Right ventricle myocardium superior (tissue), 1 donor: ENCODE measurements around the gene NRXN3. TPM values are rescaled to one million over a fixed set of nuclear protein-coding genes. Genes with fewer than 3 reads are reported as not detected.

ENCODE experiments used
- ATAC-seq: fragments of 200-7000 bp; cut with Tn5 transposase; one replicate; pipeline ENCODE4 v1.9.1; 2020; ENCODE audit warnings: mild to moderate bottlenecking; ENCODE audit not compliant: poor library complexity
- DNase-seq: peaks from one replicate; pipeline ENCODE4 v3.0.0-alpha.2; 2020
- intact Hi-C: fragments of 100-400 bp; cut with DNase I; formaldehyde crosslinking; loops from one replicate; pipeline ENCODE4 v1.11.2; 2022
- total RNA-seq: library from RNA; stranded (reverse); fragmentation: NEBNext Ultra II Directional; extraction: Animal tissue kit (Norgen Biotek cat#: 25700); gene quantifications from one replicate; pipeline ENCODE4 v1.2.1, GENCODE V29; 2021
- donor health status: DM: no; HTN: yes; CAD: no; lungs with severe emphysema.

The NRXN3 gene
- total RNA-seq, 1 donor from 2014 or later = 1.3 TPM

DNA sequence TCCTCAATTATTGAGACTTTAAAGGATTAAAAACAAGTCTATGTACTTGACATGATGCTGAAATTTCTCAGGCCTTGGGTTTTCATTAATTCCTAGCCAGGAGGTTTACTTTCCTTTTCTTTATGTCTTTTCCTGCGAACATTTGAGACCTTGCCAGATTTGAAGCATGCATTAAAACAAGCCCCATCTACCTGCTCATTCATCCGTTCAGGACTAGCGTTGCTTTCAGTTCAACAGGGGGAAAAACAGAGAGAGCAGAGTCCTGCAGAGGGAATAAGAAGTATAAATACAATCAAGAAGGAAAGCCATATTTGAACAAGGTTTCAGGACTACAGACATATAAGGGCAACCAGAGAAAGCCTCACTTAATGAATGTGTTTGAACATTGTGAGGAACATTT, 1498.8 kb downstream of the NRXN3 start:
- intact Hi-C loops = no loop called here
- DNase-seq (no peak), ATAC-seq (no peak)

DNA sequence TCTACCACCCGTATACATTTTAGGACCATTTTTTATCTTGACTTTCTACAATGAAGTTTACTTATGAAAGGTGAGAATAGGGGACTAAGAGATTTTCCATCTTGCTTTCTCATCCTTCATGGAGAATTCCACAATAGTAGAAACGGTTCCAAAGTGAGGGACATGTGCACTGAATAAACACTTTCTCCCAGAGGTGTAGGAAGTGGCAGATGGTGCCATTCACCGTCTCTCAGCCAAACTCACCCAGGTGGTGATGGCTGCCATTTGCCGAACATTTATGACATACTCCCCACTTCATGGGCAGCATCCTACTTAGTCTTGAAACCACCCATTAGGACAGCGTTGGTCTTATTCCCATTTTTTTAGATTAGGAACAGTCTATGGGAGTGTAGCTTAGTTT, 1500.6 kb downstream of the NRXN3 start:
- ATAC-seq = no peak
- no peak for DNase-seq
- intact Hi-C loops = no loop called here

DNA sequence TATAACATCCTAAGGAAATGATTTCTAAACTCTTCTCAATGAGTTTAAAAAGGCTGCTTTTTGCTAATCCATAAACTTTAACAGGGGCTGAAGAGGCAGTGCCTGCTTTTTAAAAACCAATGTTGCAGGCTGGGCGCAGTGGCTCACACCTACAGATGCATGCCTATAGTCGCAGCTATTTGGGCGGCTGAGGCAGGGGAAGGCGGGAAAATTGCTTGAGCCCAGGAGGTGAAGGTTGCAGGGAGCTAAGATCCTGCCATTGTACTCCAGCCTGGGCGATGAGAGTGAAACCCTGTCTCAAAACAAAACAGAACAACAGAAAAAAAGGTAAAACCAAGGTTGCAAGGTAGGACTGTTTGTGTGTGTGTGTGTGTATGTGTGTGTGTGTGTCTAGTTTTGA, 1509.9 kb downstream of the NRXN3 start:
- no peak for ATAC-seq
- no peak for DNase-seq
- intact Hi-C loops = no loop called here

DNA sequence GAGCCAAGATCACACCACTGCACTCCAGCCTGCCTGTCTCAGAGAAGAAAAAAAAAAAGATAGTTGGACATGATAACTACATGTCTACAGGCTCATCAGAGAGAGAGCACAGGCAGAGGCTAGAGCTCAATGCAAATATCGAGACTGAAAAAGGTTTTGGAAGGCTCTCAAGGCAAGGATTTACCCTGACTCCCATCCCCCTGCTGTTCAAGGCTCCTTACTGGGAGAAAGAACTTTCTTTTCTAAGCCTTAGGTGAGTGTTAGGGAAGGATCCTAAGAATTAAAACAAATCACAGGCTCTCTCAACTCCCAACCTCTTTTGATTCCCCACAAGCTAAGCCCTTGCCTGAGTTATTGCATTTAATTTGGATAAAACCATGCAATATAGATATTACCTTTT, 1516.0 kb downstream of the NRXN3 start:
- intact Hi-C loops = no loop called here
- no peak for DNase-seq
- ATAC-seq = no peak

DNA sequence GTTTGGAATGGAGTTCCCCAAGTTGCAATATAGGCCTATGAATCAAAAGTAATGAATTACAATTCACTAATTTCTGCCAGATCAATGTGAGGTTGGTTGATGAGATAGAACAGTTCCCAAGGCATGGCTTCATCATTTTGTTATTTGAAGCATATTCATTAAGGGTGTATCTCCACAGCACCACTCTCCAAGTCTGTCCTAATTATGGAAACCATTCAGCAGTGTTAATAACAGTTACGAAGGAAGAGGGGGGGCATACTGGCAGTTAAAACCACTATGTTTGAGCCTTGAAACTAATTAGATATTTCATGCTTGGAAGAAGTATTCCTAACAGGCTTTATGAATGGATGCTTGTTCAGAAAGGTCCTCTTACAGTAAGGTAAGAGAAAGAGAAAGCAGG, 1520.8 kb downstream of the NRXN3 start:
- DNase-seq = no peak
- intact Hi-C loops = no loop called here
- no peak for ATAC-seq

DNA sequence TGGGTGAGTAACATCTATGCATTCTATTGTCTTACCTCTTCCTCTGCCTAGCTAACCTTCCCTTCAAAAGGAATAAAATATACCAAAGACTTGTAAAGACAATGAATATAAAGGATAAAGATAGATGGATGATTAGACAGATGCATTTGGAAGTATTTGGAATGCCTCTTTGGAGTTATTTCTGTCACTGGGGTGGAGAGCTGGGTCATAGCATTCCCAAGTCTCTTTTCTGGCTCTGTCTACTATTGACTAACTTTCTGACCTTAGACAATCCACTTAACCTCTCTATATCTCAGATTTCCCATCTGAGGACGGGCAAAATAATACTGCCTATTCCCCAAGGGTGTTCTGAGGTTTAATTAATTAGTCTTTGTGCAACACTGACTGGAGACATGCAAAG, 1523.8 kb downstream of the NRXN3 start:
- no peak for ATAC-seq

DNA sequence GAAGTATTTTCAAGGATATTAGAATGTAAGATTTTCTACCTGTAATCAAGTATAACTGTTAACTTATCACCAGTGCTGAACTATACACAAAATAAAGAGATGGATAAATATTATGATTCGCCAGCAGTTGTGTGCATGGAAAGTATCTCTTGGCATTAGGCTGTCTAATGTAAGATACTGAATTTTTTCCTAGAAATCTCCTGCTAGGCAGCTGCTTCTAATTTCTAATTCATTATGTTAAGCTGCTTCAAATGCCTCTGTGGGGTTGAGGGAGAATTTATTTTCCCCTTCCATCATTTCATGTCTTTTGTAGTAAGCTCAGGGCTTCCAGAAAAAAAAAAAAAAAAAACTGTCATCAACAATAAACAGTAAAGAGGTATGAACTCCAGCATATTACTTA, 1525.1 kb downstream of the NRXN3 start:
- DNase-seq (no peak), ATAC-seq (no peak)
- intact Hi-C loops = no loop called here

More for the DNA sequence above, 1523.8 kb downstream of the NRXN3 start:
- no peak for DNase-seq
- intact Hi-C loops = no loop called here

DNA sequence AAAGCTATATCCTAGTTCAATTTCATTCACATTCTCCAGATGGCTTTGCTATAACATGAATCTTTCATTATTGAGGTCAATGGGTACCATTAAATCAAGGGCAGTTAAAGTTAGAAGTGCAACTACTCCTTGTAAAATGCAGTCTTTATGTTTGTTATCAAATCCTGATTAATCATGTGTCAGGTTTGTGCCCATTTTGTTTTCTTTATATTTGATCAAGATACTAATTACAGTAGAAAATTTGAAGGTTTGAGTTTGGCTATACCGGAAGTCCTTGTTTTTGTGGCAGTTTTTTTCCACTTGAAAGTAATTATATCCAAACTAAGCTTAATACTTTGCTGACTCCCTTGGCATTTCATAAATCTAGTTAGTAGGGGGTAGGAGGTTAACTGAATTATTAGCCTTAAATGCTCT, 1528.1 kb downstream of the NRXN3 start:
- DNase-seq (no peak), ATAC-seq (no peak)
- intact Hi-C loops = no loop called here

DNA sequence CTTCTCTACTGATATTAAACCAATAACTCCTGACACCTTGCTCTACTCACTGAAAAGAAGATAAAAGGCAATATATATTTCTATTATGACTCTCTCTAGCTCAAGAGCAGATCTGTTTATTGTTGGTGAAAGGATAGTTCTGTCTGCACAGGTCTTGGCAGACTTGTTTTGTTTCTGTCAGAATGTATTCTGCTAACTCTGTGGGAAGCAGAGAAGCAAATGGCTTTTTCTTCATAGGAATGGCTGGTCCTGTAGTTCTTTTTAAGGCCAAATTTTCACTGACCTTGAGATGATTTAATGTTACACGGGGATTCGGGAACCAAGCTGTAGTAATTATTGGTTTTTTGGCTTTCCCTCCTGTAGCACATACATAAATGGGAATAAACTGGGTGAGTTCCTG, 1529.0 kb downstream of the NRXN3 start:
- intact Hi-C loops = no loop called here
- no peak for ATAC-seq
- DNase-seq = no peak

DNA sequence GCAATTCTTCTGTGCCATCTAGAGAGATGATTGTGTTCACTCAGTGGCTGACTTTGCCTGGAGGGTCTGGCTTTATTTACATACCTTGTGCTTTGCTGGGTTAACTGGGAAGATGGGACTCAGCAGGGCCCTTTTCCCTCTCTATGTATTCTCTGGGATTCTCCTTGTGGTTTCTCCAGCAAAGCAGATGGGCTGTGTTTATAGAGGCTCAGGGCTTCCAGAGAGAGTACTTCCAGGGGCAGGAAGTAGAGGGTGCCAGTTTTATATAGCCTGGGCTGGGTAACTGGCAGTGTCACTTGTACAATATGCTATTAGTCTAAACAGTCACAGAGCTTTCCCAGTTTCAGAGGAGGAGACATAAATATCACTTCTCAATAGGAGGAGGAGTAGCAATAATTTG, 1531.2 kb downstream of the NRXN3 start:
- intact Hi-C loops = no loop called here
- no peak for ATAC-seq

DNA sequence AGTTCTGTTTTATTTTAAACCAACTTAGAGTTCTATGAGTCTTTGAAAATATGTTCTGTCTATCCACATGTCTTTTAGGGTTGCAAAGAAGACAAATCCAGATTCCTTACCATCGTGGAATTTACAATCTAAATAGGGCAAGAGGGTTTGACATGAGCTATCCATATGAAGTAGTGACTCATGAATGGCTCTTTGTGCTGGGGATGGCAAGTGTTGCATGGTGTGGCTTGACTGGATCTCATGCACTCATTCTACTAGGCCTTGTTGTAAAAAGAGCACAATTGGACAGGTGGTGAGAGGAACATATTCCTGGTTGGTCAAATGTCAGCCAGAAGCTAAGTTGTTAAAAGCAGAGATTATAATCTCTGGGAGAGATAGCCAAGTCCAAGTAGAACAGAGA, 1532.0 kb downstream of the NRXN3 start:
- DNase-seq (no peak), ATAC-seq (no peak)
- intact Hi-C loops = no loop called here

More for the DNA sequence above, 1531.2 kb downstream of the NRXN3 start:
- no peak for DNase-seq

DNA sequence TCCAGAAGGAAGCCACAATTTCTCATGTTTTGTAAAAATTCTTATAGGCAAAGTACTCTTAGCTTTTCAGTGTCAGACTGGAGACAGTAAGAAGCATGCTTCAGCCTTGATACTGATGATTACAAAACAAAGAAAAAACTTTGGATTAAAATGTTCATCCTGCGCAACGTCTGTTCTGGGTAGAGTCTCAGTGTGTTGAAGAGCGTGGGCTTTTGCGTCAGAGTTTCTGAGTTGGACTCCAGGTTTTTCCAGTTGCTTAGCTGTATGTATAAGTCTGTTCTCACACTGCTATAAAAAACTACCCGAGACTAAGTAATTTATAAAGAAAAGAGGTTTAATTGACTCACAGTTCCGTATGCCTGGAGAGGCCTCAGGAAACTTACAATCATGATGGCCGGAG, 1533.0 kb downstream of the NRXN3 start:
- no peak for ATAC-seq
- intact Hi-C loops = no loop called here

DNA sequence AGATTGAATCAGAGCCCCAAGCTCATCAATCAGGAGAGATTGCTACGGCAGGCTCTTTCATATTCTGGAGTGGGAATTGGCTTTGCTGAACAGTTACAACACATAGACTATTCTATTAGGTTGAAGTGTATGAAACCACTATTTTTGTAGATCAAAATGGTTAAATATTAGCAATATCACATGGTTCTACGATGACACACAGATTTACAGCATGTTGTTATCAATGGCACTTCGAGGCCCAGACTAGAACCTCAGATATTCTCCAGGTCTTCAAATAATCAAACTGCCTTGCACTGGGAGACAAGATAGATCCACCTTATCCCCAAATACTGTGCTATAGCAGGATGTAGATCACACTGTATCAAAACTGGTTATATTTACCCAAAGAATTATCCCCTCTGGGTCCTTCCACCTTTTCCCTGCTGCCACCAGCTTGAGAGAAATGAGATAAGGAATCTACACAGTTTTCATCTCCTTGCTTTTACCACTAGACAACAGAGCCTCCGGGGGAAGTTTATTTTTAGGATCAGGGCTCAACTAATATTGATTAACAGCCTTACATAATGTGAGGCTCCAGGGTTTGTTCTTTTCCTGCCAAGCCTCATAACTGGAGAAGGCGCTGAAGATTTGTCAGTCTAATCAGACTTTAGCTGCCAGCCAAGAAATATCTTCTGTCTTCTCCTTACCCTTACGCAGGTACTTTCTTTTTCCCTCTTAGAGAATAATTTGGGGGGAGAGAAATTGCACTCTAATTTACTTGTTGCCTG, 1534.1 kb downstream of the NRXN3 start:
- ATAC-seq (no peak), DNase-seq (no peak)
- intact Hi-C loops = no loop called here

More for the DNA sequence above, 1533.0 kb downstream of the NRXN3 start:
- DNase-seq = no peak

DNA sequence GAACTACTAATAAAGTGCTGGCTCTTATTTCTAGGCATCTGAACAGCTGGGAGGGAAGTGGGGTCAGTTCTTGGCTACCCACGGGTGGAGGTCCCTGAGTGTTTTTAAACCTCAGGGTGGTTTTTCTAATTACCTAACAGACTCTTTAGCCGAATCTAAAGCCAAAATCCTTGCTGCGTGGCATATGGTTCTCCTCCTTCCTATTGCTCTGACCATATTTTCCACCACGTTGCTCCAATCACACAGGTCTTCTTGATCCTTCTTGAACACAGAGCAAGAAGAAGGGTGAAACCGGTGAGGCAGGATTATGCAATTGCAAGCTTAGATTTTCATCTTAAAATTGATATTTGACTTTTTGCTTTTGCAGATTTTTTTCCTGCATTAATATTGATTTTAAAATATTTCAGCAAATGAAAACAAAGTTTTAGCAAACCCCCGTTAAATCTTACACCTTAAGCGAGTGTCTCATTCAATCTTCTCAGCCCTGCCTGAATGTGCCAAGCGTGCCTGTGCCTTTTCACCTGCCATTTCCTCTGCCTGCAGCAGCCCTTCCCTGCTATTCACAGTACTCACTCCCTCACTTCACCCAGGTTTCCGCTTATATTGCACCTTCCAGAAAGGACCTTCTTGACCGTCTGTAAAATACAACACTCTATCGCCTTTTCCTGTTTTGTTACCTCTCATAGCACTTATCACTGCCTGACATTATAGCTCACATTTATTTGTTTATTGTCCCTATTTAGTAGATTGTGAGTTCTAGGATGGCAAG, 1535.1 kb downstream of the NRXN3 start:
- DNase-seq (no peak), ATAC-seq (no peak)
- intact Hi-C loops = no loop called here

DNA sequence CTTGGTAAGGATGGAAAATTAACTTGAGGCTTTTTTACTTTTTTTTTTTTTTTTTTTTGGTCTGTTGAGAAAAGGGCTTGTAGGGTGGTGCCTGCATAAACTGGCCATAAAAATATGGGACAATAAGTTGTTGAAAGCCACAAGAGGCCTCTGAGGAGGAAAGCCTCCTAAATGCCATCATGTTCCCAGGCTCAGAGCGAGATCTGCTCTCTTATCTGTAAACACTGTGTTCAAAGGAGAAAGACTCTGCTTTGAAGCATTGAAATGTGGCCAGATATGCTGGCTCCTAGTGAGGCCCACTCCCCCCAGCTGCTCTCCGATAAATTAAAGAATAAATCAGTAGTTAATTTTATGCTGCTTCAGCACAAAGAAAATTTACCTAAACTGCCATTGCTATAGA, 1536.2 kb downstream of the NRXN3 start:
- DNase-seq = no peak
- ATAC-seq = no peak
- intact Hi-C loops = no loop called here

DNA sequence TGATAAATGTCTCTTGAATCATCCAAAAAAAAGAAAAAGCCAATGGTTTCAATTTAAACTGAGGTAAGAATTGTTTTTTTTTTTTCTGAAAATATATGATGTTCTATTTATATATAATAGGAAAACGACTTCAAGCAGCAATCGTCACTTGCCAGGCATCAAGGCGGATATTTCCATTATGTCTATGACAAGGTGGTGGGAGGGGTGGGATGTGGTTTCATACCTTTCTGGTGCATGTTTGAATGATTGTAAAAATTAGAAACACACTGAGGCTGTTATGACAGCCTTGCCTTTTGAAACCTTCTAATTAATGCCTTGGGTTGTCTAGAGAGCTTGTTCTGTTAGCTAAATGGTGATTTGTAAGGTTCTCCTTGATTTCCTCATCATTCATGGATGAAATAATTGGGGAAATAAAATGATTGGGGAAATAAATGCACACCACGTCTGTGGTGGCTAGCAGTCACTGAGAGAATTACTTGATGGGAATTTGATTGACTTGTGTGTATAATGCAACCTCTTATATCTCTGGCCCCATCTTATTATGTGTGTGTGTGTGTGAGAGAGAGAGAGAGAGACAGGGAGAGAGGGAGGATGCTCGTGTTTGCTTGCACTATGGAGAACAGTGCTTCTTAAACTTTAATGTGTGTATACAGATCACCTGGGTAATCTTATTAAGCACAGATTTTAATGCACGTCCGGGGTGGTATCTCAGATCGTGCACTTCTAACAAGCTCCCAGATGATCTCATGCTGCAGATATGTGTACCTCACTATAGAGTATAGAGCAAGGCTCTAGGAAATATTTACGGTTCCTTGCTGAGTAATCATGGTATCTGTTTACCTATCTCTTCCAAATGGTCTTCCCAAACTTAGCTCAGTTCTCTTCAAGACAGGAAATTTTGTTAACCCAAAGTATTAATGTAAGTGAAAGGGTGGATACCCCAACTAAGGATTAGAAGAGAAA, 1538.5 kb downstream of the NRXN3 start:
- intact Hi-C loops = no loop called here
- ATAC-seq (no peak), DNase-seq (no peak)

DNA sequence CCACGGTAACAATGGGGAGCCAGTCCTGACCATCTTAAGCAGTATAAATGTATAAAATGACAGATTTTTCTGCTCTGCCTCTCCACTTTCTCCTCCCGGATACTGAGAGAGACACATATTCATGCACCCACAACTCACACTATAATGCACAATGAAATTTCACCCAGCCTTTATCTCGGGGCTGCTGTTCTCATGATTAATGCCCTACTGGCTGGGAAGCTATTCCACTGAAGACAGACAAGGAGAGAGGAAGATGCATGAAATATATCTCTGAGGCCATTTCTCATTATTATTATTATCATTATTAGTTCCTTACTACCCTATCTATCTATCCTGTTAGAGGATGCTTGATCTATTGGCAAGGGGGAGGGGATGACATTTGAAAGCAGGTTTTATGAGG, 1539.4 kb downstream of the NRXN3 start:
- intact Hi-C loops = no loop called here
- ATAC-seq = no peak
- DNase-seq = no peak

DNA sequence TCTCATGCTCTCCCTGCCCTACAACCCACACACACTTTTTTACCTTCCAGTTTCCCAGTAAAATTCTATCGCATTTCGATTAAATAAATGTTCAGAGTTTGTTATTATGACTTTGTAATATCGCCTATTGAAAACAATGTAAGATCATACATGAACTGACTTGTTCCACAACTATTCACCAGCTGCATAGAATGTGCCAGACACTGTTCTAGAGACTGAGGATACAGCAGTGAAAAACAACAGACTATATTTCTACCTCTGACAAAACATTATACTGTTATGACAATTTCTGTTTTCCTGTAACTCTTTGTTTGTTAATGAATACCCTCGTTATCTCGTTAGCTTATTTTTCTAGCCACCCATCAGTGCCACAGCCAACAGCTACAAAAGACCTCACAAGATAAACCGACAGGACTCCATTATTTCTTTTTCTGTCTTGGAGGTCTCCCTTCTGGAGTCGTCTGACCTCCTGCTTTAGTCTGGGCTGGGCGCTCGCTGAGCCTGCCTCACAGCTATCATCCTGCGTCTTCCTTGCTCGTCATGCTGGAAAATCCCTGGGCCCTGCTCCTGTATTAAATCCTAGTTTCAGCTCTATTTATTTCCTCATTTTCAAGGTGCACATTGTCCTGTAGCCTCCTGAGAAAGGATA, 1542.3 kb downstream of the NRXN3 start:
- intact Hi-C loops = no loop called here
- ATAC-seq (no peak), DNase-seq (no peak)
